DMS79 treated with DMSO at 0.1 percent for 48 hours (cell line): ENCODE measurements around the gene INF2.
"Not testable (repeated sequence)": the region's sequence is repeated elsewhere in the genome, so short reads cannot be mapped to it uniquely, and the experiment has no call there.

Experiments used
- DNase-seq: peaks from one replicate; lab custom pipeline; 2025; lab: John Stamatoyannopoulos, UW

The INF2 gene

DNA sequence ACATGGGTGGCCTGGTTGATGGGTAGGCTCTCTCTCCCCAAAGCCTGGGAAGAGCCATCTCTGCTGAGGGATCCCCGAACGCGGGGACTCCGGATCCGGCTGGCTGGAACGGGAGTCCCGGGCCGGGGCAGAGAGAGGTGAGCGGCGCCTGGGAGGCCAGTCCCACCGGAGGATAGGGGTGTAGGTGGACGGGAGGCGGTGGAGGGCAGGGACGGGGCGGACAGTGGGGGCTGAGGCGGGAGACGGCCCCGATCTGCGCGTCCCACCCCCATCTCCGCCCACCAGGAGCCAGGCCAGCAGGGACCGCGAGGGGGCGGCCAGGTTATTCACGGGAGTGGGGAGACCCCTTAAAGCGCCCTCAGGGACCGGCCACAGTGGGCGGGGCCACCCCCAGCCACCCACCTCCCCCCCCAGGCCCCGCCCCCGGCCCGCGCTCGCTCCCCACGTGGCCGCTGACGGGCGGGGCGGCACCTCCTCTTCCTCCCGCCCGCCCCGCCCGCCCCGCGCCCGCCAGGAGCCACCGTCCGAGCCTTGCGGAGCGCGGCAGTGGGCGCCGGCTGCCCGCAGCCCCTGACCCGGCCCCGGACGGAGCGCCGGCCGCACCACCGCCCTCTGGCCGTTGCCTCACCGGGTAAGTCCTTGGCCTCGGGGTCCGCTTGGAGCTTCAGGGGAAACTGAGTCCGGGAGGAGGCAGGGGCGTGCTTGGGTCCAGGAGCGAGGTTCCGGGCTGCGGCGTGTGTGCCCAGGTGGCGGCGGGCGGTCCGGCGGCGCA lies at the start of gene INF2:
Gene INF2, plus strand, starts transcription at position 510 of the 772 bp plus-strand sequence. CDS start 11,748 bp downstream, outside the sequence.
- DNase-seq = peak; percentile 42

DNA sequence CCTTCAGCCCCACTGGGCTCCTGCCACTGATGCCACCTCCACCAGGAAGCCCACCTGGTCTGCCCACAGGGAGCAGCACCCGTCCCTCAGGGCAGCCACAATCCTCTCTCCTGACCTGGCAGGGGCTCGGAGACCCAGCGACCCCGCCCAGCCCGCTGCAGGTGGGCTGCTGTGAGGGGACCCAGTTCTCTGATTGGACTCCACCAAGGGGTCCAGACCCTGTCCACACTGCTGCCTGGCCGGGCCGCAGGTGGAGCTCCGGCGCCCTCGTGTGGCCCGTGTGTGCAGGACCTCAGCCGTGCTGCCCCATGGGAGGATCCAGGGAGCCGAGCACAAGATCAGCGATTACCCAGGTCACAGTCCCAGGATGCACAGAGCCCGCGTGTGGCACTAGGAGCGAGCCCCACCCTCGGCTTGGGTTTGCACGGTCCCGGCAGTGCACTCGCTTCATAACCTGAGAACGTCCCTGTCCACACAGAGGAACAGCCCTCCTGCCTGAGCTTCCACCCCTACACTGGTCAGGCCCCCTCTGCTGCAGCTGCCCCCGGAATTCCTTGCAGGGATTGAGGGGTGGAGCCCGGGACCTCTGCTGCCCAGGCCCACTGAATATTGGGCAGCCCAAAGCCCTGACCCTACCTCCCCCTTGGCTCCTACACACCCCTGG lies 49.4 kb upstream of the INF2 start:
- peak; percentile 82 for DNase-seq

DNA sequence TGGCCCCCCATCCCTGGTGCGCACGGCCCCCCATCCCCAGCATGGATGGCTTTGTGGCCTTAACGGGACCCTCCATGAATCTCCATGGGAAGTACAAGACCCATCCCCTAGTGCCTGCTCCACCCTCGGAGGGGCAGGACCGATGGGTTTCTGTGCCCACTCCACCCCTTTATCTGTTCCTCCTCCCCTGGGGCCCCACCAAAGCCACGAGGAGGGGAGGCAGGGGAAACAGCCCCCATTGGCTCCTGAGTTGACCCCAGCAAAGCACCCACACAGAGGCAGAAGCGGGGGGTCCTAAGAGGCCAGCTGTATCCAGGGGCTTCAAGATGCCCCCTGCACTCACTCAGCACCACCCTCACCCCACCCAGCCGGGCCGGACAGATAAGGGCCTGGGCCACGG lies 48.7 kb upstream of the INF2 start:
- no peak for DNase-seq

DNA sequence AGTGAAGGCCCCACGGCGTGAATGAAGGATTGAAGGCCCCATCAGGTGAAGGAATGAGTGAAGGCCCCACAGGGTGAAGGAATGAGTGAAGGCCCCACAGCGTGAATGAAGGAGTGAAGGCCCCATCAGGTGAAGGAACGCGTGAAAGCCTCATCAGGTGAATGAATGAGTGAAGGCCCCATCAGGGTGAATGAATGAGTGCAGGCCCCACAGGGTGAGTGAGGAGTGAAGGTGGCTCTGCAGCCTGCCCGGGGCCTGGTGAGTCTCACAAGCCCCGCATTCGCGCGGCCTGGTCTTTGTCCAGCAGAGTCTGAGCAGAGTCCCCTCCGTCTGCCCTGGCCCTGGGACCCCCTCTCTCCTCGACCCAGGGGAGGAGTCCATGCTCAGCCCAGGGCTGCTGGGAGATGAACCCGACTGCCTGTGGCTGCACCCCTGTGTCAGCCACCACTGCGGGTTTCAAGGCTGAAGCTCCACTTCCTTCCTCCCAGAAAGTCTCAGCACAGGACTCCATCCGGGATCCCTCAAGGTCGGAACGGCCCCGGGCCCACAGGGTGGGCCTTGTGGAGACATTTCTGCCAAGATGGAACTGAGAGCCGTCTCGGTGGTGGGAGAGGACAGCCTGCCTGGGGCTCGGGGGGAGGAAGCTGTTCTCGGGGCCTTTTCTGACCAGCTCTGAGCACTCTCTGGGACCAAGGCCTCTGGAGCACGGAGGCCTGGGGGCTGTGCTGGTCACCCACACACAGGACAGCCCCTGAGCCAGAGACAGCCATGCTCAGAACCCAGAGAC lies 47.5 kb upstream of the INF2 start:
- DNase-seq = no peak

DNA sequence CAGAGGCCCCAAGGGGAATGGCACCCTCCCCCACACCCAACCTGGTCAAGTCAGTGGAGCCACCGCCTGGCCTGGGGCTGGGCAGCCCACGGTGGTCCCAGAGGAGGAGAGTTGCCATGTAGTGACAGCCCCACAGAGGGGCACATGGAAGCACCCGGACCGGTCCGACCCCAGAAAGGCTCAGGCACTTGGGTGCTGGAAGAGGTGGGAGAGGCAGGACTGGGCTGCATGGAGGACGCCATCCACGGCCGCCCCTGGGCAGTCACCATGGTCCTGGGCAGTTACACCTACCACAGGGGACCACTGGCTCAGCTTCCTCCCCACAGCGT lies 46.9 kb upstream of the INF2 start:
- no peak for DNase-seq

DNA sequence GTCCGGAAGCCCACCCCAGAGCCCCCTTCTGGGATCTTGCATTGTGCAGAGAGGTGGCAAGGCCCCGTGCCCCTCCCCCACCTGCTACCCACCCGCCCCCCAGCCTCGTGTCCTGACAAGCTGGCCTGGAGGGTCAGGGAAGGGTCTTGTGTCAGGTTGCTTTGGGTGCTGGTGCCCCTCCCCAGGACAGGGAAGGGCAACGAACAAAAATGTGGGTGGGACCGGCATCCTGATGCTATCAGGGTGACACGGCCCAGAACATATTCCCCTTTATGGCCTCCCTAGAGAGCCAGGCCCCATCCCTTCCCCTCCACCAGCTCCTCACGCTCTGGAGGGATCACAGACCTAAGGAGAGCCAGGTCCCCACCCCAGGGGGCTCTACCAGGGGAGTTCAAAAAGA lies 46.1 kb upstream of the INF2 start:
- DNase-seq = no peak

DNA sequence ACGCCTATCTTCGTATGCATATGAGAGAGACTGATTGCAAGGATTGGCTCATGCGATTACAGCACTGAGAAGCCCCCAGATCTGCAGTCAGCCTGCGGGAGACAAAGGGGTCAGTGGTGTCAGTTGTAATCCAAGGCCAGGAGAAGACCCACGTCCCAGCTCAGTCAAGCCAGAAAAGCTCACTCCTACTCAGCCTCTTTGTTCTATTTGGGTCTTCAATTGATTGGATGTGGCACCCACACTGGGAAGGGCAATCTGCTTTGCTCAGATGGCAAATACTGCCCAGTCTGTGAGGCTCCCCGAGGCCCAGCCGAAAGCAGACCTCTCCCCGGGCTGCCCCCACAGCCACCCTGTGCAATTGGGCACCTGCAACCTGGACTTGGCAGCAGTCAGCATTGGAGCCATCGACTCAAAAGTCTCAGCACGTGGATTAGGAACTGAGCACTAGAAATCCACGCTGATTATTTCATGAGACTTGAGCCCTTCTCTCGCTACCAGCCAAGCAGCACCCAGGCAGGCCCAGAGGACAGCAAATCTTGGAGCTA lies 45.3 kb upstream of the INF2 start:
- no peak for DNase-seq

DNA sequence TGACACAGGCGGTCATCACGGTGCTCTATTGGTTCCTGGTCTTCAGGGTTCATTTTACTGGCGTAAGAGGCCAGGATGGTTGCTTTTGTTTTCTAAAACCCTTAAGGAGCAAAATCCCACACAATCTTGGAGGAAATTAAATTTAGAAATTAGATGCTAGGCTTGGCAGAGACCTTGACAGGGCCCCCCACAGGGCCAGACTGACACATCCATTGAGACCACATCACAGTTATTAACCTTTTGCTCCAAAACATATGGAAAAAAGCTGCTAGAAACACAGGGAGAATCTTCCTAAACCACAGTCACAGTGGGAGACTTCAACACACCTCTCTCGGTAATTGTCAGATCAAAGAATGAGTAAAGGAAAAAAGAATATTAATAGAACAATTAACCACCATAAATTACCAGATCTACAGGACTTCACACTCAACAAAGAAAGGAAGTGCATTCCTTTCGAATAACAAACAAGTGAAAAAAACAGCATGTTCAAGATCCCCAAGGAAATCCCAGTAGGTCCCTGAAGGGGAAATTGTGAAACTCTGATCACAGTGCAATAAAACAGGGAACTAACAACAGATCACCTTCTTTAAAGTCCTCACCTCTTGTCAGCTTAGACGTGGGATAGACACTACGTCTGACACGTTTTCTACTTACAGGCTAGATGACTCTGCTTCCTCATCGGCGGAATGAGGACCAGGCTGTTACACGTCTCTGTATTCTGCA lies 44.6 kb upstream of the INF2 start:
- DNase-seq = no peak

DNA sequence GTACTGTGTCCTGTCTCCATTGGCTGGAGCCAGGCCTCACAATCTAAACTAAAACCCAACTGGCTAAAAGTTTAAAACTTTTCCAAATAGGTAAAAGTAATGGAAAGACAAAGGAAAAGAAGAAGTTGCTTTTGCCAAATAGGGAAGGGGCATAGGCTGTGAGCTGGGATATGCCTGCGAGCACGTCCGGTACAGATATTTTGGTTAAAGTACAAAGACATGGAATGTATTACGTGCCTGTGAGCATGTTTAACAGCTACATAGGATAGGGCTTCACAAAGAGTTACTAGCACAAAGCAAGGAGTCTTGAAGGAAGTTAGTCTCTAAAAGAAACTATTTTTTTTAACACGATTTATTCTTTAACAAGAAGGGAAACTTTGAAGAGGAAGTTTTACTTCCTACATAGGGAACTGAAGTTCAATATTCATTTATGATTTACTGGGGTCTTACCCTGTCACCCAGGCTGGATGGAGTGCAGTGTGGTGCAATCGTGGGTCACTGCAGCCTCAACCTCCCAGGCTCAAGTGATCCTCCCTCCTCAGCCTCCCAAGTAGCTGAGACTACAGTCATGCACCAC lies 41.9 kb upstream of the INF2 start:
- DNase-seq = no peak

DNA sequence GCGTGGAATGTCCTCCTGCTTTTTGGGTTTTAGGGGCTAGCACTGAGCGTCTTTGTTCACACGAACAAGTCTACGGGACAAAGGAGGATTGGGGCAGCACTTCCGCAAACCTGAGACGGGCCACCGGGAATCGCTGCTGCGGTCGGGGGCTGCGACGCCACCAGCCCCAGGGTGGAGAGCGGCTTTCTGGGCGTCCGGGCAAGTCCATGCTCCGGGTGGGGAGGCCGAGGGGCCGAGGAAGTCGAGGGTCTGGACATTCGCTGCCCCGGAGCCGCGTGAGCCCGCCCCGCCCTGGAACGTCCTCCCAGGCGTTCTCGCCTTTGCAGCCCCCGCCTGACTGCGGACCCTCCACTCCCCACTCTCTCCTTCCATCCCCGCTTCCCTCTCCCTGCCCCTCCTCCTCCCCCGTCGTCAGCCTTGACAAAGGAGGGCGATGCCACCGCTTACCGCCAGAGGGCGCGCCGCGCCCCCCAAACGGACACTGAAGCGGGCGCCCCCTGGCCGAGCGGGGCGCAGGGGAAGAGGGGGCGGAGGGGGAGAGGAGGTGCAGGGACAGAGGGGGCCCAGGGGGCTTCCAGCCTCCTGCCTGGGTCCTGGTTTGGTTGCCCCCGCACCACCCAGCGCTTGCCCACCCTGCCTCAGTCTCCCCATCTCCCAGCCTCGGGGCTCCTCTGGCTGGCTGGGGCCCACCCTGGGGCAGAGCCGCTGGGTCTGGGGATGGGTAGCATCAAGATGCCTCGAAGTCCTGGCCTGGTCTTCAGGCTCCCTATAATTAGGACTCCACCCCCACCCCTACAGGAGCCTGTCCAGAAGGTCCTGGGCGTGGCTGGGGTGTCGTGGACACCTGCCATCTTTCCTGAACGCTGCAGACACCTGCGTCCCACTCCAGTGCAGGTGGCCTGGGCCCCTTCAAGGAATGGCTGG lies 39.1 kb upstream of the INF2 start:
- no peak for DNase-seq

DNA sequence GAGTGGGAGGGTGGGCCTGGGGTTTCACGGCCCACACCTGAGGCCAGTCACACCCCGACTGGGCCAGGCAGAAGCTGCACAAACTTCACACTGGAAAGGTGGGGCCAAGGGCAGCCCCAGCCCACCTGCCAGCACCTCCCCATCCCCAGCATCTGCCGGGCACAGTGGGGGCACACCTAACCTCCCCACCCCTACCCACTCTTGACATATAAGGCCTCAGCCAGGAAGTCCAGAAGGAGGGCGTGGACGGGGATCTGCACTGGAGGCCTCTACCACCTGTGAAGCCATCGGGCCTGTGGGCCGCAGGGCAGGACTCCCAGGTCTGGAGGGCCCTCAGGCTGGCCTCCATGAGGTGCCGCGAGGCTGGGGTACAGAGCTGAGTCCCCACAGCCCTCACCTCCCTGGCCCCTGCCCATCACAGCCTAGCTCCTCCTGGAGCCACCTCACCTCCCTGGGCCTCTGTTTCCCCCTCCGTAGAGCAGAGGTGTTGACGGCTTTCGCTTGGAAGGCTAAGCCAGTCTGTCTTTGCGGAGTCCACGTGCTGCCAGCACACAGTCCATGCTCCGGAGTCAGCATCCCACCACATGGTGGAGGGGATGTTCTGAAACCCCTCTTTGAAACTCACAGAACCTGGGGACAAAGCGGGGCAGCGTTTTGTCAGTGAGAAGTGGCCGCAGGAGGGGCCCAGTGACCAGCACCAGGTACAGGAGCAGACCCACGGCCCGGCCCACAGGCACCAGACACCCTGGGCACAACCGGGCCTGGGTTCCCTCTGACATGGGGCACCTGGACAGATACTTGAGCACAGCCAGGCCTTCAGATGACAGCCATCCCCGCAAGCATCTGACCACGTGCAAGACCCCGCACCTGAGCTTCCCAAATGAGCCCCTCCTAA lies 38.2 kb upstream of the INF2 start:
- no peak for DNase-seq

DNA sequence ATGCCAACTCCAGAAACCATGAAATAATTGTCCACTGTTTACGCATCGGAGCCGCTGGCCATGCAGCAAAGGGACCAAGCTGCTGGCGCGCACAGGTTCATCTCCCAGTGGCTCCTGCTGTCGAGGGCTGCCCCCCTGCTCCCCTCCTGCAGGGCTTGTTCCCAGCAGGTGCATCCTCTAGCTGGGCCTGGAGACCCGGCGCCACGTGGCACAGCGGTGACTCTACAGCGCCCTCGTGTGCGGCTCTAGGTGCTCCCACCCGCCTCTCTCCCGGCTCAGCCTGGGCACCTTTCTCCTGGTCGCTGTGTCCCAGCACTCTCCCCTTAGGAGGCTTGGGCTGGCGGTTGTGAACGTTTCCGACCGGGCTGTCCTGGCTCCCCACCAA lies 37.5 kb upstream of the INF2 start:
- DNase-seq = no peak

DNA sequence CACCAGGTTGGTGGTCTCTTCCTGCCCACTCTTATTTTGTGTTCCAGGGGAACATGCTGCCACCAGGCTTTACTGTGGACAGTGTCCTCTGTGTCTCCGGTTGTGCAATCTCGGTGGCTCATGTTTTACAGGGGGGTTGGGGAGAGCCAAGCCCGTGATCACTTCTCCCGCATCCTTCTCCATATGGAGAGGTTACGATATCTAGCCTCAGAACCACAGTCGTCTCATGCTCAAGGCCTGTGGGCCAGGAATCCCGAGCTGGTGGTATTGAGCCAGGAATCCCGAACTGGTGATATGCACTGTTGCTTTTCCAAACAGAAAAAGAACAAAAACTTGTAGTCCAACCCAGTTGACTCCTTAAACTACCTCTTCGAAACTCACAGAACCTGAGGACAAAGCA lies 37.0 kb upstream of the INF2 start:
- no peak for DNase-seq

DNA sequence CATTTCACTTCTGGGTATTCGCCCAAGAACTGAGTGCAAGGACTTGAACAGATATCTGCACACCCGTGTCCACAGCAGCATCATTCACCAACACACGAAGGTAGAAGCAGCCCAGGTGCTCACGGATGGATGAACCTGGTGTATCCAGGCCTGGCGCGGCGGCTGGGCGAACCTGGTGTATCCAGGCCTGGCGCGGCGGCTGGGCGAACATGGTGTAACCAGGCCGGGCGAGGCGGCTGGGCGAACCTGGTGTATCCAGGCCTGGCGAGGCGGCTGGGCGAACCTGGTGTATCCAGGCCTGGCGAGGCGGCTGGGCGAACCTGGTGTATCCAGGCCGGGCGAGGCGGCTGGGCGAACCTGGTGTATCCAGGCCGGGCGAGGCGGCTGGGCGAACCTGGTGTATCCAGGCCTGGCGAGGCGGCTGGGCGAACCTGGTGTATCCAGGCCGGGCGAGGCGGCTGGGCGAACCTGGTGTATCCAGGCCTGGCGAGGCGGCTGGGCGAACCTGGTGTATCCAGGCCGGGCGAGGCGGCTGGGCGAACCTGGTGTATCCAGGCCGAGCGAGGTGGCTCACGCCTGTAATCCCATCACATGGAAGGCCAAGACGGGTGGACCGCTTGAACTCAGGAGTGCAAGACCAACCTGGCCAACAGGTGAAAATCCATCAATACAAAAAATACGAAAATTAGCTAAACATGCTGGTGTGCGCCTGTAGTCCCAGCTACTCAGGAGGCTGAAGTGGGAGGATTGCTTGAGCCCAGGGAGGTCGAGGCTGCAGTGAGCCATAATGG lies 36.1 kb upstream of the INF2 start:
- DNase-seq = not testable (repeated sequence)

DNA sequence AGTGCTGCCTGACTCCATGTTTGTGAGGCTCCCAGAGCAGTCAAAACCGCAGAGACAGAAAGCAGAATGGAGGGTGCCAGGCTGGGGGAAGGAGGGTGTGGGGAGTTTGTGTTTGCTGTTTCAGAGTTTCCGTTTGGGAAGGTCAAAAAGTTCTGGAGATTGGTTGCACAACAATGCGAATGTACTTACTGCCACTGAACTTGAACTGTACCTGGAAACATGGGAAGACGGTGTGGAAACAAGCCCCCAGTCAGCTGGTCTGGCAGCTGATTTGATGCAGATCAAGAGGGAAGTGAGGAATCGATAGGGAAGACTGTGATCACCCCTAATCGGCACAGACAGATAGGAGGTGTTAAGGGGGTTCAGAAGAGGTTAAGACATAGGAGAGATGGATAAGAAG lies 35.3 kb upstream of the INF2 start:
- no peak for DNase-seq

DNA sequence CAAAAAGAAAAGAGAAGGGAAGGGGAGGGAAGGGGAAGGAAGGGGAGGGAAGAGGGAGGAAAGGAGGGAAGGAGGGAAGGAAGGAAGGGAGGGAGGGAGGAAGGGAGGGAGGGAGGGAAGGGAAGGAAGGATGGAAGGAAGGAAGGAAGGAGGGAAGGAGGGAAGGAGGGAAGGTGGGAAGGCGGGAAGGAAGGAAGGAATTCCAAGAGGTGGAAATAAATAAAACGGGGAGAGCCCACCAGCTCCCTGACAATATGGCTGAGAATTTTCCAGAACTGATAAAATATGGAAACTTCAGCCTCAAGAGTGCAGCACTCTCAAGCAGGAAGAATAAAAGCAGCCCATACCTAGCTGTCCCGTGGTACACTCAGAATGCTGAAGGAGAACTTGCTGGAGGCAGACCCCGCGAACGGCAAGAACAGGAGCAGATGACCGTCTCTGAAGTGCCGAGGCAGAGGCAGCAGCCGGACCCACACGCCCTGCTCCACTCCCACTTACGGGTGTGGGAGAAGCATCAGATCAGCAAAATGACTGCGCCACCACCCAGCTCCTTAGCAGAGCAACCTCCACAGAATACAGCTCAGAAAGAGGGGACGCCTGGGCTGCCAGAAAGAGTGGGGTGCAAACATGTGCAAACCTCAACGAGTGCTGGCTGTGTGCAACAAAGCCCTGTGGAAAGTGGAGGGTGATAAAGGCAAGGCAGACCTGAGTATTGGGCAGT lies 34.1 kb upstream of the INF2 start:
- no peak for DNase-seq

DNA sequence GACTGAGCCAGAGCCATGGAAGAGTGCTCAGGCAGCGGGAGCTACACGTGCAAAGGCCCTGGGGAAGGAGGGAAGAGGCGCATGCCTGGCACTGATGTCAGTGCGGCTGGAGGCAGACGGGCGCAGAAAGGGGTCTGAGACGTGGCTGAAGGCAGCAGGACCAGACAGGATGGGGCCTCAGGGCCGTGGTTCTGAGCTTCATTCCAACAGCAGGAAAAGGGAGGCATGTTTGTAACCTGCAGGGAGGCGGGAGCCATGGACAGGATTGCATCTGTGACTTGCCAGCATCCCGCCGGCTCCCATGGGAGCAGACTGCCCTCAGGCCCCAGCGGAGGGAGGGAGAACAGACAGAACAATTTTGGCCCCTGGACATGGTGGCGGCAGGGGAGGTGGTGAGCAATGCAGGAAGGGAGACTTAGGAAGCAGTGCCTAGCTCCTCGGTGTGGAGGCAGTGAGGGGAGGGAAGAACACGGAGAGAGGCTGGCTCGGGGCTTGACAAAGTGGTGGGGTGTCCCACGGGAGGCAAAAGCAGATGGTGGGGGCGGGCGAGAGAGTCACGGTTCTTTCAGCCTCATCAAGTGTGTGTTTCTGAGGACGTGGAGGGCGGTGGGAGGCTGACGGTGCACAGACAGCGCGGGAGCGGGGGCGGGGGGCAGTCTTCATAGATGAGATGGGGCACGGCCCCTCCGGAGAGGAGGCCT lies 33.3 kb upstream of the INF2 start:
- DNase-seq = no peak
